NT2/D1 (cell line): ENCODE data around the gene VSIG10L.

Source experiments
- DNase-seq: peaks from one replicate; pipeline ENCODE4 v3.0.0-alpha.2; 2011; ENCODE audit warnings: low read depth, low spot score
- H3K27me3 ChIP-seq: 2 replicates; pipeline ENCODE4 v1.6.0; 2011; ENCODE audit warnings: mild to moderate bottlenecking; ENCODE audit not compliant: insufficient read length, insufficient read depth
- H3K36me3 ChIP-seq: 2 replicates; pipeline ENCODE4 v1.6.1; 2011; ENCODE audit warnings: mild to moderate bottlenecking, low read length, mixed read lengths; ENCODE audit not compliant: insufficient read depth, insufficient read length
- H3K4me1 ChIP-seq: 2 replicates; pipeline ENCODE4 v1.5.1; 2011; ENCODE audit not compliant: insufficient read depth, insufficient read length
- H3K4me3 ChIP-seq: 2 replicates; pipeline ENCODE4 v1.5.1; 2011; ENCODE audit warnings: low read depth; ENCODE audit not compliant: insufficient read length
- H3K9ac ChIP-seq: 2 replicates; pipeline ENCODE4 v1.6.0; 2011; ENCODE audit warnings: low read depth; ENCODE audit not compliant: insufficient read length
- H3K9me3 ChIP-seq: 2 replicates; pipeline ENCODE4 v1.5.1; 2011; ENCODE audit warnings: mild to moderate bottlenecking, low read length; ENCODE audit not compliant: insufficient read depth
- SUZ12 ChIP-seq: IDR thresholded peaks from 2 replicates; pipeline ENCODE4 v1.6.1; 2011; ENCODE audit not compliant: insufficient read length, insufficient read depth; ENCODE audit errors: extremely low read depth
- YY1 ChIP-seq: IDR thresholded peaks from 2 replicates; pipeline ENCODE4 v1.6.1; 2011; ENCODE audit not compliant: insufficient read length, insufficient read depth
- ZNF274 ChIP-seq: IDR thresholded peaks from 2 replicates; pipeline ENCODE4 v1.6.1; 2011; ENCODE audit warnings: mild to moderate bottlenecking, low read depth, low read length

The VSIG10L gene

GRCh38 chr19:51341976-51342580, at the start of gene VSIG10L:
TSS of gene VSIG10L (minus strand) at chr19:51342139. CDS start at chr19:51342124, 15 bp downstream.
- H3K9me3 ChIP-seq: no peaks in the 10 kb centered on the region
- H3K36me3 ChIP-seq: peaks cover 14% of the 10 kb centered on the region
- peak within 1 kb of the TSS; percentile 50 for H3K4me3 ChIP-seq
- DNase-seq: no peak
- H3K9ac ChIP-seq: peak within 1 kb of the TSS; percentile 81
- H3K27me3 ChIP-seq: peaks cover 5% of the 10 kb centered on the region
- H3K4me1 ChIP-seq: peaks cover 10% of the 10 kb centered on the region
- TF ChIP-seq YY1 (no peak), ZNF274 (no peak), SUZ12 (no peak)

GRCh38 chr19:51391073-51391611, 49.2 kb upstream of the VSIG10L start:
- Histone ChIP-seq H3K4me1 (no peaks in the 10 kb centered on the region), H3K9me3 (no peaks in the 10 kb centered on the region), H3K27me3 (no peaks in the 10 kb centered on the region), H3K4me3 (peak overlapping the region; percentile 15), H3K9ac (peak overlapping the region; percentile 50), H3K36me3 (no peaks in the 10 kb centered on the region)
- no peak for TF ChIP-seq ZNF274
- no peak for TF ChIP-seq SUZ12
- no peak for TF ChIP-seq YY1
- no peak for DNase-seq

- H3K36me3 ChIP-seq: no peaks in the 10 kb centered on the region
- no peaks in the 10 kb centered on the region for H3K9me3 ChIP-seq
- H3K4me1 ChIP-seq: no peaks in the 10 kb centered on the region
- H3K4me3 ChIP-seq: no peak overlapping the region
- DNase-seq: no peak
- H3K9ac ChIP-seq: no peak overlapping the region
- TF ChIP-seq ZNF274 (no peak), SUZ12 (no peak), YY1 (no peak)
- H3K27me3 ChIP-seq: no peaks in the 10 kb centered on the region
Measured at GRCh38 chr19:51389143-51389542, 47.2 kb upstream of the VSIG10L start.

GRCh38 chr19:51387924-51388389, 46.0 kb upstream of the VSIG10L start, which contains the start of gene LIM2:
TSS of gene LIM2 (minus strand) at chr19:51387974. CDS start at chr19:51387443, 531 bp downstream.
- TF ChIP-seq YY1 (no peak), SUZ12 (no peak), ZNF274 (no peak)
- no peaks in the 10 kb centered on the region for H3K9me3 ChIP-seq
- H3K4me1 ChIP-seq: no peaks in the 10 kb centered on the region
- no peak within 1 kb of the TSS for H3K4me3 ChIP-seq
- H3K36me3 ChIP-seq: no peaks in the 10 kb centered on the region
- H3K27me3 ChIP-seq: no peaks in the 10 kb centered on the region
- no peak for DNase-seq
- no peak within 1 kb of the TSS for H3K9ac ChIP-seq

GRCh38 chr19:51386882-51387520, 45.1 kb upstream of the VSIG10L start:
- Histone ChIP-seq H3K9ac (no peak overlapping the region), H3K4me3 (no peak overlapping the region), H3K9me3 (no peaks in the 10 kb centered on the region), H3K4me1 (no peaks in the 10 kb centered on the region), H3K36me3 (no peaks in the 10 kb centered on the region), H3K27me3 (no peaks in the 10 kb centered on the region)
- no peak for DNase-seq
- no peak for TF ChIP-seq ZNF274
- no peak for TF ChIP-seq SUZ12
- TF ChIP-seq YY1: no peak

- TF ChIP-seq ZNF274 (no peak), SUZ12 (no peak), YY1 (no peak)
- Histone ChIP-seq H3K4me1 (no peaks in the 10 kb centered on the region), H3K9me3 (peaks cover 7% of the 10 kb centered on the region; the same call in 1 of the 2 replicates)
Measured at GRCh38 chr19:51382004-51382403, 40.1 kb upstream of the VSIG10L start.

GRCh38 chr19:51380379-51380778, 38.4 kb upstream of the VSIG10L start:
- no peaks in the 10 kb centered on the region for H3K27me3 ChIP-seq

More at GRCh38 chr19:51382004-51382403, 40.1 kb upstream of the VSIG10L start:
- Histone ChIP-seq H3K36me3 (no peaks in the 10 kb centered on the region), H3K27me3 (no peaks in the 10 kb centered on the region), H3K9ac (no peak overlapping the region), H3K4me3 (no peak overlapping the region)
- DNase-seq: no peak

More at GRCh38 chr19:51380379-51380778, 38.4 kb upstream of the VSIG10L start:
- Histone ChIP-seq H3K4me3 (no peak overlapping the region), H3K36me3 (no peaks in the 10 kb centered on the region), H3K9ac (no peak overlapping the region), H3K9me3 (peaks cover 7% of the 10 kb centered on the region; the same call in 1 of the 2 replicates), H3K4me1 (no peaks in the 10 kb centered on the region)
- no peak for TF ChIP-seq SUZ12
- no peak for TF ChIP-seq ZNF274
- TF ChIP-seq YY1: no peak
- DNase-seq: no peak
